H1 (cell line): ENCODE results near the gene GYPC. TPM values are rescaled to one million over a fixed set of nuclear protein-coding genes. Genes with fewer than 3 reads are reported as not detected.

Experiments
- CTCF ChIA-PET: fragments of 300-600 bp; sonication (Branson Sonifier 250); formaldehyde crosslinking; loops from one replicate; lab custom pipeline; 2021; ENCODE audit not compliant: partially characterized antibody; lab: Charles Lee
- POLR2A ChIA-PET: fragments of 300-600 bp; sonication (Branson Sonifier 250); formaldehyde crosslinking; loops from one replicate; lab custom pipeline; 2021; ENCODE audit warnings: inconsistent platforms; ENCODE audit not compliant: partially characterized antibody; lab: Charles Lee
- DNase-seq, 2 experiments: peaks; one replicate each; pipeline versions ENCODE4 v3.0.0 to v3.0.0-alpha.2; 2010 to 2022; ENCODE audit warnings: low spot score in 2 of 2, low read depth in 1 of 2, mixed read lengths in 1 of 2
- FAIRE-seq: peaks from 2 replicates; lab custom pipeline; 2011; peaks lifted over from hg19 to GRCh38; lab: Jason Lieb, UNC
- H2AFZ ChIP-seq: 2 replicates; pipeline ENCODE4 v1.8.1; 2012; ENCODE audit warnings: low read length, inconsistent platforms
- H2AK5ac ChIP-seq: 2 replicates; pipeline ENCODE4 v1.6.1; 2013; ENCODE audit warnings: low read depth, low read length
- H2BK120ac ChIP-seq: replicated peaks from 2 replicates; pipeline ENCODE3; 2013; ENCODE audit warnings: low read depth, low read length, inconsistent platforms
- H2BK12ac ChIP-seq: 2 replicates; pipeline ENCODE4 v1.6.1; 2013; ENCODE audit warnings: low read depth, low read length
- H2BK15ac ChIP-seq: 2 replicates; pipeline ENCODE4 v1.6.1; 2013; ENCODE audit warnings: low read length
- H2BK20ac ChIP-seq: 2 replicates; pipeline ENCODE4 v1.6.1; 2013; ENCODE audit warnings: low read length
- H2BK5ac ChIP-seq: 2 replicates; pipeline ENCODE4 v1.6.1; 2013; ENCODE audit warnings: low read depth, low read length
- H3K14ac ChIP-seq: 2 replicates; pipeline ENCODE4 v1.6.1; 2013; ENCODE audit warnings: inconsistent platforms; ENCODE audit not compliant: insufficient read length
- H3K18ac ChIP-seq: 2 replicates; pipeline ENCODE4 v1.6.1; 2013; ENCODE audit warnings: low read length; ENCODE audit errors: extremely low read depth
- H3K23ac ChIP-seq: 2 replicates; pipeline ENCODE4 v1.6.1; 2013; ENCODE audit warnings: inconsistent platforms; ENCODE audit not compliant: insufficient read length
- H3K23me2 ChIP-seq: 2 replicates; pipeline ENCODE4 v1.6.1; 2013; ENCODE audit warnings: low read depth, low read length
- H3K27ac ChIP-seq: 2 replicates; pipeline ENCODE4 v1.6.1; 2011; ENCODE audit warnings: low read depth, low read length, inconsistent platforms
- H3K27me3 ChIP-seq, 4 experiments: replicated peaks in 1 of 4; 1 replicate in 1 of 4; 2 replicates in 3 of 4; pipeline versions ENCODE4 v1.6.1 to v1.8.1; 2011 to 2013; ENCODE audit warnings: low read length in 3 of 4, mild to moderate bottlenecking in 3 of 4, inconsistent platforms in 2 of 4, mixed read lengths in 2 of 4, moderate library complexity in 1 of 4; ENCODE audit not compliant: control insufficient read depth in 3 of 4, insufficient read depth in 3 of 4; ENCODE audit errors: extremely low read depth in 1 of 4
- H3K36me3 ChIP-seq, 4 experiments: 2 replicates each; pipeline versions ENCODE4 v1.6.1 to v1.8.1; 2011 to 2013; ENCODE audit warnings: mild to moderate bottlenecking in 4 of 4, low read length in 3 of 4, moderate library complexity in 2 of 4, control low read depth in 1 of 4, inconsistent platforms in 1 of 4; ENCODE audit not compliant: insufficient read depth in 4 of 4, control insufficient read depth in 2 of 4
- H3K4ac ChIP-seq: replicated peaks from 2 replicates; pipeline ENCODE3; 2013; ENCODE audit warnings: low read length, low read depth, mixed read lengths, inconsistent platforms; ENCODE audit not compliant: insufficient read length
- H3K4me1 ChIP-seq, 4 experiments: replicated peaks in 1 of 4; 1 replicate in 1 of 4; 2 replicates in 3 of 4; pipeline versions ENCODE4 v1.6.1 to v1.8.1; 2011 to 2013; ENCODE audit warnings: low read length in 3 of 4, inconsistent platforms in 2 of 4, mixed read lengths in 1 of 4; ENCODE audit not compliant: insufficient read depth in 4 of 4, control insufficient read depth in 3 of 4
- H3K4me2 ChIP-seq, 2 experiments: 2 replicates each; pipeline versions ENCODE4 v1.6.1 to v1.8.1; 2011 to 2013; ENCODE audit warnings: low read depth in 2 of 2, low read length in 2 of 2, control low read depth in 1 of 2, inconsistent platforms in 1 of 2, mild to moderate bottlenecking in 1 of 2; ENCODE audit not compliant: insufficient read depth in 1 of 2
- H3K4me3 ChIP-seq, 4 experiments: fragments of 200-600, 300-600 bp in 1 of 4; sonication (generic), shearing (Covaris generic), sonication (Bioruptor Twin) in 1 of 4; 2 replicates each; pipeline versions ENCODE4 v1.5.1 to v1.8.1; 2011 to 2016; ENCODE audit warnings: low read length in 4 of 4, low read depth in 3 of 4, control low read depth in 2 of 4, inconsistent platforms in 2 of 4, mild to moderate bottlenecking in 2 of 4, mixed read lengths in 1 of 4, moderate library complexity in 1 of 4; ENCODE audit not compliant: insufficient read depth in 2 of 4; ENCODE audit errors: extremely low read depth in 1 of 4
- H3K56ac ChIP-seq: replicated peaks from 2 replicates; pipeline ENCODE3; 2013; ENCODE audit warnings: low read depth, mild to moderate bottlenecking, mixed read lengths, low read length, inconsistent platforms; ENCODE audit not compliant: insufficient read length
- H3K79me1 ChIP-seq: 2 replicates; pipeline ENCODE4 v1.6.1; 2013; ENCODE audit warnings: low read depth, low read length, control low read depth
- H3K79me2 ChIP-seq, 2 experiments: 2 replicates each; pipeline versions ENCODE4 v1.6.1 to v1.8.1; 2012 to 2013; ENCODE audit warnings: low read length in 2 of 2, mild to moderate bottlenecking in 2 of 2, inconsistent platforms in 1 of 2; ENCODE audit not compliant: insufficient read depth in 2 of 2, control insufficient read depth in 1 of 2
- H3K9ac ChIP-seq, 4 experiments: replicated peaks in 1 of 4; 1 replicate in 1 of 4; 2 replicates in 3 of 4; pipeline versions ENCODE4 v1.6.1 to v1.8.1; 2011 to 2013; ENCODE audit warnings: low read depth in 3 of 4, low read length in 3 of 4, control low read depth in 2 of 4, mild to moderate bottlenecking in 2 of 4, moderate library complexity in 2 of 4, inconsistent platforms in 1 of 4; ENCODE audit errors: extremely low read depth in 1 of 4
- H3K9me3 ChIP-seq, 2 experiments: 2 replicates each; pipeline versions ENCODE4 v1.6.1 to v1.8.1; 2012 to 2013; ENCODE audit warnings: mild to moderate bottlenecking in 2 of 2, moderate library complexity in 2 of 2, control low read depth in 1 of 2, inconsistent platforms in 1 of 2, low read depth in 1 of 2, low read length in 1 of 2, mixed read lengths in 1 of 2; ENCODE audit not compliant: insufficient read depth in 2 of 2
- H4K20me1 ChIP-seq, 2 experiments: replicated peaks in 1 of 2; 2 replicates each; pipeline versions ENCODE3 to v1.8.1; 2011 to 2013; ENCODE audit warnings: inconsistent platforms in 2 of 2, low read length in 2 of 2, mild to moderate bottlenecking in 1 of 2; ENCODE audit not compliant: insufficient read depth in 2 of 2, control insufficient read depth in 1 of 2
- H4K5ac ChIP-seq: 2 replicates; pipeline ENCODE4 v1.6.1; 2013; ENCODE audit warnings: low read length, low read depth, mixed read lengths, inconsistent platforms; ENCODE audit not compliant: insufficient read length
- H4K8ac ChIP-seq: 2 replicates; pipeline ENCODE4 v1.8.0; 2013; ENCODE audit warnings: mild to moderate bottlenecking, moderate library complexity, low read length, inconsistent platforms; ENCODE audit not compliant: insufficient read depth; ENCODE audit errors: extremely low read depth
- H4K91ac ChIP-seq: replicated peaks from 2 replicates; pipeline ENCODE3; 2013; ENCODE audit warnings: low read length, mixed read lengths, inconsistent platforms; ENCODE audit not compliant: insufficient read length
- BRCA1 ChIP-seq: IDR thresholded peaks from 2 replicates; pipeline ENCODE4 v1.6.1; 2012; ENCODE audit warnings: low read depth, low read length, improper control_type of control experiment
- FOSL1 ChIP-seq: IDR thresholded peaks from 2 replicates; pipeline ENCODE4 v1.6.1; 2011; ENCODE audit warnings: mild to moderate bottlenecking, low read depth, low read length, moderate library complexity; ENCODE audit not compliant: insufficient read depth
- POLR2A ChIP-seq, 2 experiments: IDR thresholded peaks; 1 replicate in 1 of 2; 2 replicates in 1 of 2; pipeline ENCODE4 v1.6.1; 2011; ENCODE audit warnings: low read depth in 2 of 2, low read length in 2 of 2, mild to moderate bottlenecking in 2 of 2; ENCODE audit errors: control extremely low read depth in 1 of 2
- TAF1 ChIP-seq: IDR thresholded peaks from 2 replicates; pipeline ENCODE4 v1.6.1; 2011; ENCODE audit warnings: mild to moderate bottlenecking, low read depth, low read length
- WGBS, 2 experiments: shearing (Covaris generic) in 1 of 2; methylation state at CpG; one replicate each; pipeline versions ENCODE4 v1.1.6 to v1.1.7; 2013 to 2015; ENCODE audit warnings: low lambda C conversion rate in 2 of 2, mixed read lengths in 2 of 2, inconsistent platforms in 1 of 2, low coverage in 1 of 2, missing lambda C conversion rate in 1 of 2; ENCODE audit not compliant: insufficient replicate concordance in 2 of 2, insufficient coverage in 1 of 2, insufficient read length in 1 of 2; ENCODE audit errors: extremely low coverage in 1 of 2, missing lambda C conversion rate in 1 of 2; 5-methylcytosine and 5-hydroxymethylcytosine counted together
- polyA plus RNA-seq, 7 experiments: library from polyadenylated mRNA; depleted of rRNA in 3 of 7; stranded (reverse) in 5 of 7; unstranded in 2 of 7; fragments of >200 nt in 5 of 7; fragments of 200-250 nt in 2 of 7; gene quantifications; 1 replicate in 5 of 7; 2 replicates in 1 of 7; 4 replicates in 1 of 7; pipeline versions ENCODE4 v1.2.1 to v1.2.3, GENCODE V29; 2011 to 2013; ENCODE audit warnings: missing spikeins in 2 of 7, mixed read lengths in 2 of 7
- total RNA-seq: library from RNA; stranded (reverse); fragmentation: NEBNext Ultra II Directional; extraction: Animal tissue kit (Norgen Biotek cat#: 25700); gene quantifications from 2 replicates; pipeline ENCODE4 v1.2.1, GENCODE V29; 2021
- TF ChIP-seq, protein P1 (sequence below), 3 experiments: IDR thresholded peaks; 1 replicate in 2 of 3; 2 replicates in 1 of 3; pipeline versions ENCODE4 v1.5.1 to v1.6.1; 2011; ENCODE audit warnings: low read length in 3 of 3, mild to moderate bottlenecking in 3 of 3, inconsistent platforms in 2 of 3, low read depth in 1 of 3, moderate library complexity in 1 of 3; ENCODE audit not compliant: insufficient read depth in 1 of 3; ENCODE audit errors: control extremely low read depth in 1 of 3

GYPC gene
- total and polyA plus RNA-seq, 2 of the 8 experiments (the other 6 are each of a cell fraction or from before 2014, with no cell fraction given) = 26.8 to 53.6 TPM

DNA sequence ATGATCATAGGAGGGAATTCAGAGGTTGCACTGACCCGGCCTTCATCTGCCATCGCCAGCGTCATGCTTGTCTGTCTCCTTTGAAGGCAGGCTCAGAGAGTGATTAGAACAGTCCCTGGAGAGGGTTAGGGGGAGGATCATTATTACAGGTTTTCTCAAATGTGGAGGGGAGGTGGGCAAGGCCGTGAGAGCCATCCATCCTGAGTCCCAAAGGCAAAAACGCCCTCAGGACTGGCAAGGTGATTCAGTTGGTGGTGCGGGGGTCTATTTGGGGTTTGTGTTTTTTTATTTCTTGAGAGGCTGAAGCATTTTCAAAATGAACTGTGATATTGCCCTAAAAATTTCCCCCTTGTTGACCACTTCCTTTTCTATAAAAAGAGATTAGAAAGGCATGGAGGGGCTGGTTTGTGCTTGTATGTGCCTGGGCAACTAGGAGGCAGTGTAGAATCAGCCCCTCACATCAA, 39.3 kb upstream of the GYPC start:
- H2BK120ac ChIP-seq = no peak overlapping the region
- ChIA-PET CTCF (interaction anchor here (0.6 to 1.4 kb wide), 4 partner anchors 10 to 91 kb away, joined by 3 to 5 read pairs (median 4); no protein-coding TSS in a partner anchor), POLR2A (no interaction called here)
- H3K79me1 ChIP-seq = no peaks in the 10 kb centered on the region
- TF ChIP-seq POLR2A (IDR thresholded peaks at IDR 0.05; ENCODE audit: control extremely low read depth in 1 of 2, low read depth in 2 of 2, low read length in 2 of 2) (no peak), TAF1 (no peak), BRCA1 (no peak), FOSL1 (no peak)
- TF ChIP-seq, protein P1, sequence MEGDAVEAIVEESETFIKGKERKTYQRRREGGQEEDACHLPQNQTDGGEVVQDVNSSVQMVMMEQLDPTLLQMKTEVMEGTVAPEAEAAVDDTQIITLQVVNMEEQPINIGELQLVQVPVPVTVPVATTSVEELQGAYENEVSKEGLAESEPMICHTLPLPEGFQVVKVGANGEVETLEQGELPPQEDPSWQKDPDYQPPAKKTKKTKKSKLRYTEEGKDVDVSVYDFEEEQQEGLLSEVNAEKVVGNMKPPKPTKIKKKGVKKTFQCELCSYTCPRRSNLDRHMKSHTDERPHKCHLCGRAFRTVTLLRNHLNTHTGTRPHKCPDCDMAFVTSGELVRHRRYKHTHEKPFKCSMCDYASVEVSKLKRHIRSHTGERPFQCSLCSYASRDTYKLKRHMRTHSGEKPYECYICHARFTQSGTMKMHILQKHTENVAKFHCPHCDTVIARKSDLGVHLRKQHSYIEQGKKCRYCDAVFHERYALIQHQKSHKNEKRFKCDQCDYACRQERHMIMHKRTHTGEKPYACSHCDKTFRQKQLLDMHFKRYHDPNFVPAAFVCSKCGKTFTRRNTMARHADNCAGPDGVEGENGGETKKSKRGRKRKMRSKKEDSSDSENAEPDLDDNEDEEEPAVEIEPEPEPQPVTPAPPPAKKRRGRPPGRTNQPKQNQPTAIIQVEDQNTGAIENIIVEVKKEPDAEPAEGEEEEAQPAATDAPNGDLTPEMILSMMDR (IDR thresholded peaks at IDR 0.05; ENCODE audit: control extremely low read depth in 1 of 3, insufficient read depth in 1 of 3, low read depth in 1 of 3, low read length in 3 of 3) = no peak
- no peak overlapping the region for H3K27ac ChIP-seq
- H3K23me2 ChIP-seq = no peaks in the 10 kb centered on the region
- H3K79me2 ChIP-seq = no peaks in the 10 kb centered on the region
- H4K5ac ChIP-seq = no peak overlapping the region
- no peak overlapping the region for H2AK5ac ChIP-seq
- 95% methylated on average over 6 of the region's 6 CpGs; no CpG with 5 or more reads in 1 of the 2 experiments for WGBS, 2 experiments
- no peak overlapping the region for H3K23ac ChIP-seq
- H2BK12ac ChIP-seq = no peak overlapping the region
- no peak overlapping the region for H2BK5ac ChIP-seq
- DNase-seq (no peak), FAIRE-seq (no peak)
- H3K56ac ChIP-seq = no peak overlapping the region
- H2BK20ac ChIP-seq = no peak overlapping the region
- no peaks in the 10 kb centered on the region for H4K20me1 ChIP-seq
- no peaks in the 10 kb centered on the region for H3K27me3 ChIP-seq
- no peak overlapping the region for H2BK15ac ChIP-seq
- H3K36me3 ChIP-seq = no peaks in the 10 kb centered on the region
- no peaks in the 10 kb centered on the region for H3K9me3 ChIP-seq
- H3K9ac ChIP-seq = no peak overlapping the region
- no peak overlapping the region for H3K4me2 ChIP-seq
- no peak overlapping the region for H4K8ac ChIP-seq
- H3K14ac ChIP-seq = no peak overlapping the region
- no peak overlapping the region for H3K18ac ChIP-seq
- no peaks in the 10 kb centered on the region for H3K4me1 ChIP-seq
- H4K91ac ChIP-seq = no peak overlapping the region
- H3K4me3 ChIP-seq = no peak overlapping the region
- H2AFZ ChIP-seq = no peak overlapping the region
- no peak overlapping the region for H3K4ac ChIP-seq
